GM12875 (cell line): ENCODE measurements around the gene SFI1.

ENCODE experiments used
- H3K4me3 ChIP-seq: one replicate; pipeline ENCODE4 v1.5.1; 2011; ENCODE audit warnings: low read depth, low read length, control low read depth
- TF ChIP-seq, protein P1 (sequence below): IDR thresholded peaks from 2 replicates; pipeline ENCODE4 v1.5.1; 2011; ENCODE audit warnings: low read depth, mild to moderate bottlenecking, control low read depth, inconsistent platforms, low read length, moderate library complexity, borderline replicate concordance; ENCODE audit not compliant: insufficient read depth

The SFI1 gene, protein sequence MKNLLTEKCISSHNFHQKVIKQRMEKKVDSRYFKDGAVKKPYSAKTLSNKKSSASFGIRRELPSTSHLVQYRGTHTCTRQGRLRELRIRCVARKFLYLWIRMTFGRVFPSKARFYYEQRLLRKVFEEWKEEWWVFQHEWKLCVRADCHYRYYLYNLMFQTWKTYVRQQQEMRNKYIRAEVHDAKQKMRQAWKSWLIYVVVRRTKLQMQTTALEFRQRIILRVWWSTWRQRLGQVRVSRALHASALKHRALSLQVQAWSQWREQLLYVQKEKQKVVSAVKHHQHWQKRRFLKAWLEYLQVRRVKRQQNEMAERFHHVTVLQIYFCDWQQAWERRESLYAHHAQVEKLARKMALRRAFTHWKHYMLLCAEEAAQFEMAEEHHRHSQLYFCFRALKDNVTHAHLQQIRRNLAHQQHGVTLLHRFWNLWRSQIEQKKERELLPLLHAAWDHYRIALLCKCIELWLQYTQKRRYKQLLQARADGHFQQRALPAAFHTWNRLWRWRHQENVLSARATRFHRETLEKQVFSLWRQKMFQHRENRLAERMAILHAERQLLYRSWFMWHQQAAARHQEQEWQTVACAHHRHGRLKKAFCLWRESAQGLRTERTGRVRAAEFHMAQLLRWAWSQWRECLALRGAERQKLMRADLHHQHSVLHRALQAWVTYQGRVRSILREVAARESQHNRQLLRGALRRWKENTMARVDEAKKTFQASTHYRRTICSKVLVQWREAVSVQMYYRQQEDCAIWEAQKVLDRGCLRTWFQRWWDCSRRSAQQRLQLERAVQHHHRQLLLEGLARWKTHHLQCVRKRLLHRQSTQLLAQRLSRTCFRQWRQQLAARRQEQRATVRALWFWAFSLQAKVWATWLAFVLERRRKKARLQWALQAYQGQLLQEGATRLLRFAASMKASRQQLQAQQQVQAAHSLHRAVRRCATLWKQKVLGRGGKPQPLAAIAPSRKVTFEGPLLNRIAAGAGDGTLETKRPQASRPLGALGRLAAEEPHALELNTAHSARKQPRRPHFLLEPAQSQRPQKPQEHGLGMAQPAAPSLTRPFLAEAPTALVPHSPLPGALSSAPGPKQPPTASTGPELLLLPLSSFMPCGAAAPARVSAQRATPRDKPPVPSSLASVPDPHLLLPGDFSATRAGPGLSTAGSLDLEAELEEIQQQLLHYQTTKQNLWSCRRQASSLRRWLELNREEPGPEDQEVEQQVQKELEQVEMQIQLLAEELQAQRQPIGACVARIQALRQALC

GRCh38 chr22:31496007-31496734, at the start of gene SFI1:
Gene SFI1 (plus strand): TSS chr22:31496536. CDS start chr22:31508285, 11,749 bp downstream.
- TF ChIP-seq, protein P1, sequence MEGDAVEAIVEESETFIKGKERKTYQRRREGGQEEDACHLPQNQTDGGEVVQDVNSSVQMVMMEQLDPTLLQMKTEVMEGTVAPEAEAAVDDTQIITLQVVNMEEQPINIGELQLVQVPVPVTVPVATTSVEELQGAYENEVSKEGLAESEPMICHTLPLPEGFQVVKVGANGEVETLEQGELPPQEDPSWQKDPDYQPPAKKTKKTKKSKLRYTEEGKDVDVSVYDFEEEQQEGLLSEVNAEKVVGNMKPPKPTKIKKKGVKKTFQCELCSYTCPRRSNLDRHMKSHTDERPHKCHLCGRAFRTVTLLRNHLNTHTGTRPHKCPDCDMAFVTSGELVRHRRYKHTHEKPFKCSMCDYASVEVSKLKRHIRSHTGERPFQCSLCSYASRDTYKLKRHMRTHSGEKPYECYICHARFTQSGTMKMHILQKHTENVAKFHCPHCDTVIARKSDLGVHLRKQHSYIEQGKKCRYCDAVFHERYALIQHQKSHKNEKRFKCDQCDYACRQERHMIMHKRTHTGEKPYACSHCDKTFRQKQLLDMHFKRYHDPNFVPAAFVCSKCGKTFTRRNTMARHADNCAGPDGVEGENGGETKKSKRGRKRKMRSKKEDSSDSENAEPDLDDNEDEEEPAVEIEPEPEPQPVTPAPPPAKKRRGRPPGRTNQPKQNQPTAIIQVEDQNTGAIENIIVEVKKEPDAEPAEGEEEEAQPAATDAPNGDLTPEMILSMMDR: peak; percentile 22; the same call in 1 of the 2 replicates

DNA sequence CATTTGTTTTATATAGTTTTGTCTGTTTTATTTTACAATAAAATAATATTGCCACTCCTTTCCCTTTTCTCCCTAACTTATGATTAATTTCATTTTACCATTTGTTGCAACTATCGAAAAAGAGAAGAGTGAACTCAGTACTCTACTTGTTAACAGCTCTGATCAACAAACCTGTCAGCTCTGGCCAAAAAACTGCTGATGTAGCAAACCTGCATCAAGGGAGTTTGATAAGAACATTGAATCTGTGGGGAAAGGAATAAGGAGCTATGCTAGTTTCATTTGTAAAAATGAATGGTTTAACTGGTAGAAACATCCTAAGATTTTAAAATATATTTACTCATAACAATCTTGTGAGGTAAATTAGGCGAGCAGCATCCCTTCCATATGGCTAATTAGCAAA, 49.6 kb upstream of the SFI1 start:
- H3K4me3 ChIP-seq: no peak overlapping the region
- TF ChIP-seq, protein P1: no peak

More at GRCh38 chr22:31496007-31496734, at the start of gene SFI1:
- H3K4me3 ChIP-seq: peak within 1 kb of the TSS; percentile 94

DNA sequence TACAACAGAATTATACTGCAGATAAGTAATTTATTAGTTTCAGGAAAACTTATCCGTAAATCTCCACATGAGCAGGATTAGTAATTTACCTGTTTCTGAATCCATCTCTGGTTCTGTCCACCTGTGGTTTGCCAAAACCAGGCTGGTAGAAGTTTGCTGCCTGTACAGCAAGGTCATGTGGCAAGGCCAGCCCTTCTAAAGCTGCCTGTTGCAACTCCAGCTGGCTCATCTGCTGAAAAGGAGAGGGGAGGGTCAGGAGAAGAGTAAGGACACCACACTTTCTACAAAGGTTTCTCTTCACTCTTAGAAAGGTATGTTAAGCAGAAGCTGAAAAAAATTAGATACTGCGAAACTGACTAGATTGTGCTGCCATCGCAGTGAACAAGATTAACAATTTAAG, 49.0 kb upstream of the SFI1 start:
- TF ChIP-seq, protein P1: no peak
- no peak overlapping the region for H3K4me3 ChIP-seq

DNA sequence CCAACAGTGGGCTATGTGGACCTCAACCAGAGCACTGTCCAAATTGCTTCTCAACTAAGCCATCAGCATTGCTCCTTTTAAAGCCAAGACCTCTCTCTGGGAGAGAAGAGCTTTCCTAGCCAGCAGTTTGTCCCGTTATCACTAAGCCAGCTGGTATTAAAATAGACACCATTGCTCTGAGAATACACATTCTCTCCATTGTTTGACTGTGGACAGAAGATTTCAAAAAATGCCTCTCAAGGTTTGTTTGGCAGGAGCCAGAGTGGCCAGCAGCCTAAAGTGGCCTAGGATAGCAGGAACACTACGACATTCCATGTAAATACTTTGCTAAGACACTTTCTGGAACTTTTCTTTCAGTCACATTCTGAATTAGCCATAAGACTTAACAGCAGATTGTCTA, 48.0 kb upstream of the SFI1 start:
- TF ChIP-seq, protein P1: no peak
- no peak overlapping the region for H3K4me3 ChIP-seq

- TF ChIP-seq, protein P1: no peak
These were observed 46.8 kb upstream of the SFI1 start for GRCh38 chr22:31449506-31449905.

DNA sequence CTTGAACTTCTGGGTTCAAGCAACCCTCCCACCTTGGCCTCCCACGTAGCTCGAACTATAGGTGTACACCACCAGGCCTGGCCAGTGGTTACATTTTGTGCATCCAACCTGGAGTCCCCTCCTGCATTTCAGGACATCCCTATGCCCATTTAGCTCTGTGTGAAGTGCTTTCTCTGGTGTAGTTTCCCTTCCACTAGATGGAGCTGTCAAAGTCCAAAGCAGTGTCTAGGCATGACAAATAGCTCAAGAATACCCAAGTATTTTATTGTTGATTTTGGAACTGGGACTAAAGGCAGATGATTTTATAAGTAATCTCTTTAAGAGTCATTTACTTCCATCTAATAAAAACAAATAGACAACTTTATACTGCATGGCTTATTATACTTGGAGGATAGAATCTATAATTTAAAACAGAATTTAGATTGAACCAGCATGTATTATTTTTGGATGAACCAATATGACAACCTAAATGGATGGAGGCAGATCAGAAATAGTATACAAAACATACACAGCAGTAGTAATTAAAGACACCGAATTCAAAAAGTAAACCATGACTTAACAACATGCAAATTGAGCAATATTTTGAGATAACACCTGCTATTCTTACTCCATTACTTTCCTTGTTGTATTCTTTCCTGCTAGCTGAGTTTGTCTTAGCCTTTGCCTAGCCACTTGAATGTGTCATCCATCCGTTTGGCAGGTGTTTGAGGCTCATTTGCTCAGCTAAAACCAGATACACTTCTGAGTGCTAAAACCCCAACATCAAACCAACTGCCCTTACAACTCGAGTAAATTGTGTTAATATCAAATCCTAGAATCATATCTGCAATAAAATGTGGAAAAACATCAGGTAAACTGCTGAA, 44.4 kb upstream of the SFI1 start:
- TF ChIP-seq, protein P1: peak; percentile 59
- no peak overlapping the region for H3K4me3 ChIP-seq

More at GRCh38 chr22:31449506-31449905, 46.8 kb upstream of the SFI1 start:
- no peak overlapping the region for H3K4me3 ChIP-seq
